GM19467 (cell line): Measurements from ENCODE around the gene STEAP3.
"Not testable (repeated sequence)": the region's sequence is repeated elsewhere in the genome, so short reads cannot be mapped to it uniquely, and the experiment has no call there.

Source experiments
- ATAC-seq: cut with Tn5 transposase; IDR thresholded peaks from one replicate; pipeline ENCODE4 v1.9.1; 2021; ENCODE audit warnings: mild to moderate bottlenecking, moderate library complexity; ENCODE audit not compliant: unreplicated experiment

The STEAP3 gene

DNA sequence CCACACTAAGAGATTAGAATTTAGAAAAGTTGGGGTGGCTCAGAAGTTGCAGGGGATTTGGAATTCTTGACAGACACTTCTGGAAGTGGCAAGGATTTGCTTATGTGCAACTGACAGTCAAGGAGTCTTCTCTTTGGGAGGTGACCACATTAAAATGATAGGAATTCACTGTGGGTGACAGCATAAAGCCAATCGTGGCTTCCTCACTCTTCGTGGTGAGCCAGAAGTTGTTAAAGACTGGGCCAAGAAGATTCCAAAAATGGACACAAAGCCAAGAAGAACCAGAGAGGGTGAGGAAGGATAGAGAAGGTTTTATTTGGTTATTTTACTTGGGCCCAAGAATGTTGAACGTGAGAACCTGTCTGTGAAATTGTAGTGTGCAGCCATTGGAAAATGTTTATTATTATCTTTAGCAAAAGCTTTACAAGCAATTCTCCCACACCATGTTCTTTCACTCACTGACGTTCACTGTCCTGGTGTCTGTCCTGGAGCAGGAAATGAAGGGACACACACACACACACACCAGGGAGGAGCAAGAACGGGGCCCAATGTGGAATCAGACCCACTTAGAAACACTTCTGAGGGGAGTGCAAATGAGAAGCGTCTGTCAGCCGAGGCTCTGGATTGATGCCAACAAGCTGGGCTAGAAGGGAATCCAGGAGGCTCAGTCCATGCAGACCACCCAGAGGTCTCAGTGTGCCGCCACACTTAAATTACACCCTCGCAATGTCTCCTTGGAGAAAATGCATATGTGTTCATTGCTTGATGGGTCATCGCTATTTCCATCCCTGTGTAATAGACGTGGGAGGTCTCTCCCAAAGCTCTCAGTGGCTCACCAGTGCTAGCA, 37.2 kb downstream of the STEAP3 start:
- no peak for ATAC-seq

- no peak for ATAC-seq
These were observed 38.0 kb downstream of the STEAP3 start for GRCh38 chr2:119261493-119262225.

GRCh38 chr2:119263025-119263424, 39.4 kb downstream of the STEAP3 start:
- no peak for ATAC-seq

GRCh38 chr2:119263656-119264055, 40.0 kb downstream of the STEAP3 start:
- no peak for ATAC-seq

GRCh38 chr2:119264781-119265692, 41.4 kb downstream of the STEAP3 start:
- peak; percentile 93 for ATAC-seq

DNA sequence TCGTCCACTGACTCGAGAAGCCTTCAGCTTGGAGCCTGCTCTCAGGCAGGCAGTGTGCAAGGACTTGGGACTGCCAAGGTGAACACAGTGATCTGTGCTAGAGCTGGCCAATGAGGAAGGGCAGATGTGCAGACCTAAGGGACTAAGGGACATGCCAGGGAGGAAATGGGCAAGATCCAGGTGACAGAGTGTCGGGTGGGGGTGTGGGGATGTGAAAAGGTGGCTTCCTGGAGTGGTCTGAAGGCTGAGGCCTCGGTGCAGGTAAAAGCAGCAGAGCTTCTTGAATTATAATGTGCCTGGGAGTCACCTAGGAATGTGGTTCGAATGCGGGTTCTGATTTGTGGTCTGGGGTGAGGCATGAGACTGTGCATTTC, 42.0 kb downstream of the STEAP3 start:
- ATAC-seq = no peak

DNA sequence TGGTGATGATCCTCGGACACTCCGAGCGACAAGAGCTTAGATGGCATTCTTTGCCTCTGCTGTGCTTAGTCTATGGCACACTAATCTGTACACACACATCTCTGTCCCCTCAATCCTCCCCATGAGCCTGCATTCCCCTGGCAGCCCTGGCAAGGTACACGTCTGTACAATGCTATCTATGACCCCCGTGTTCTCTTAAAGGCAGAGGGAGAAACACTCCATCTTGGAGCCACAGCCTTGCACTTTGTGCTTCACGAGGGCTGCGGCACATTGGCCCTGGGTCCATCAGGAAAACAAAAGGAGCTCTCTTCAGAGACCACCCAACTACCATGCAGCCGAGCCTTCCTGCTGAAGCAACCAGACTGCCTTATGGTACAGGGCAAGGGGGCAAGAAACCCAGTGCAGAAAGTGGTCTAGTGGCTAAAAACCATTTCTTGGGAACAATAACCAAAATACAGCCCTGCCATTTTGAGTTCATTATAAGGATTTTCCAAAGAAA, 42.5 kb downstream of the STEAP3 start:
- ATAC-seq = no peak

DNA sequence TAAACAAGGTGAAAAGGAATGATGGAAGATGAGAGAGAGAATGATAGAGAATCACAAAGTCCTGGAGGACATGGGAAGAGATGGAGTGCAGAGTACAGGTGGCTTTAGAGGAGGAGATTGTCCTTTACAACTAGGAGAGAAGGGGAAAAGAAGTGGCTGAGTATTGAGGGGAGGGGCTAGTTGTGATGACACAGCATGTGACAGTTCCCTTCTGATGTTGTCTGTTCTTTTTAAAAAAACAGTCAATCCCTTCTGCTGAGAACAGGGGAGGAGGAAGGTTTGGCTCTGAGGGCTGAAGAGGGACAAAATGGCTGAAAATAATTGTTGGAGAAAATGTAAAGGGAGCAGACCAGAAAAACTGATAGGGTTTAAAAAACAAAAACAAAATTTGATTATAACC, 44.0 kb downstream of the STEAP3 start:
- ATAC-seq = no peak

DNA sequence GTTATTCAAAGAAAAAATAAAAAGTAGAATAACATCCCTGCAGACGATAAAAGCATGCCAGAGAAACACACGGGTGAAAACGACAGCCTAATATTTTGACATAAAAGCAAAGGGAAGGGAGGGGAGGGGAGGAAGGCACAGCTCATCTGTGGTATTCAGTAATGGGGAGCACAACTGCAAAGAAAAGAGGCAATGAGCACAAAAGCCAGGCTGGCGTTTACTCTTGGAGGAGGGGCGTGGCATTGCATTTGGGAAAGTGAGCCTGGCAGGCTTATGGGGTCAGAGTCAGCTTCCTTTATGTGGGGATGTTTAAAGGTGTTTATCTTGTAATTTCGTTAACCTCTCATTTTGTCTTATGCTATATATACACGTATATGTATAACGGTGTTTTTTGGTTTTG, 53.2 kb downstream of the STEAP3 start:
- no peak for ATAC-seq

- ATAC-seq = not testable (repeated sequence)
These were observed 54.8 kb downstream of the STEAP3 start for GRCh38 chr2:119278385-119278784.

DNA sequence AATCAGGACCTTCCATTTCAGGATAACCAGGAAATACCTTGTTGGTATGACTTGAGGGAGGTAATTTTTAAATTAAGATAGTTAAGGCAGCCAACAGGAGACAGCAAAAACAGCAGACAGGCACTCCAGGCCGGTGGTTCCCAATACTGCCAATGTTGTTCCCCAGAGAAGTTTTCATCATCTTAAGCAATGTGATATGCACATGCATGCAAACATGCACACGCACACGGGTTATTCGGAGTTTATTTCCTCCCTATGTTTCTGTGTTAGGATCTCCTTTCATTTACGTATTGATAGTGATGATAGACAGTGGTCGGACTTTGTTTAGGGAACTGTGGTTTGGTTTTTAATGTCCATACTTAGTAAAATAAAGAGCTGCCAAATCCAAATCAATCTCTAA, 55.3 kb downstream of the STEAP3 start:
- no peak for ATAC-seq

DNA sequence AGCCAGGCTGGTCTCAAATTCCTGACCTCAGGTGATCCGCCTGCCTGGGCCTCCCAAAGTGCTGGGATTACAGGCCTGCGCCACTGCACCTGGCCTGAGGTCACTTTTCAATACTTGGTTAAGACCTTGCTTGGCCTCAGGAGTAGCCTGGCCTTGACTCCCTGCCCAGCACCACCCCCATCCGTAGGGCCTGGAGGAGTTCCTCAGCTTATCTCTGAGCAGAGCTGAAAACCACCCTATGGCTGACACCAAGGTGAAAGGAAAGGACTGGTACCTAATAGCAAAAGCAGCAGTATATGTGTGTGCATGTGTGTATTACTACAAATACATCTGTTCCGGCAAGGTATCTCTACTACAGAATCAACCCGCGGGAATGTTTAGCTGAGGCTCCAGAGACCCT, 56.0 kb downstream of the STEAP3 start:
- ATAC-seq = no peak

DNA sequence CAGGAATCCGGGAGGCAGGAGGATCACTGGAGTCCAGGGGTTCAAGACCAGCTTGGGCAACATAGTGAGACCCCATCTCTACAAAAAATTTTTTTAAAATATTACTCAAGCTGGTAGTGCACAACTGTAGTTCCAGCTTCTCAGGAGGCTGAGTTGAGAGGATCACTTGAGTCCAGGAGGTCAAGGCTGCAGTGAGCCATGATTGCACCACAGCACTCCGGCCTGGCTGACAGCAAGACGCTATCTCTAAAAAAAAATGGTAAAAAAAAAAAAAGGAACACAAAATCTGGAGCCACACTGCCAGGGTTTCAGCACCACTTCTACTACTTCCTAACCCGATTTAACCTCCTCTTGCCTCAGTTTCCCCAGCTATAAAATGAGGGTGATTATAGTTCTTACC, 57.0 kb downstream of the STEAP3 start:
- no peak for ATAC-seq

- ATAC-seq = no peak
These were observed 58.7 kb downstream of the STEAP3 start for GRCh38 chr2:119282146-119282995.

- ATAC-seq = no peak
These were observed 59.4 kb downstream of the STEAP3 start for GRCh38 chr2:119282996-119283511.

DNA sequence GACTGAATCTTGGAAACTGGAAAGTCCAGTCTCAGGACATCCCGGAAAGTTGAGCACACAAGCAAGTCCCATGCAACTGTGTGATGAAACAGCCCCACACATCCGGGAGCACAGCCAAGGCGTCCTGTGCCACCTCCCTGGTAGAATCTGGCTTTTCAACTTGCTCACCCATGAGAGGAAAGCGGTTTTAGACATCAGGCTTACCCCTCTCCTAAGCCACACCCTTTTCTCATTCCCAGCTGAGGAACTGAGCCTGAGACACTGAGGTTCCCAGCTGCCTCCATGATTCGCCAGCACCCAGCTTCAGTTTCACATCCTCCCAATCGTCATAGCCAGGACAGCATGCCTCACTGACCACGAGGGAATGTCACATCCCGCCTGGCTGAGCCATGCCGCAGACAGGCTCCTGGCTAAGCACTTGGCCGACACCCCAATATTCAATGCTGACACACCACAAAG, 60.3 kb downstream of the STEAP3 start:
- no peak for ATAC-seq

DNA sequence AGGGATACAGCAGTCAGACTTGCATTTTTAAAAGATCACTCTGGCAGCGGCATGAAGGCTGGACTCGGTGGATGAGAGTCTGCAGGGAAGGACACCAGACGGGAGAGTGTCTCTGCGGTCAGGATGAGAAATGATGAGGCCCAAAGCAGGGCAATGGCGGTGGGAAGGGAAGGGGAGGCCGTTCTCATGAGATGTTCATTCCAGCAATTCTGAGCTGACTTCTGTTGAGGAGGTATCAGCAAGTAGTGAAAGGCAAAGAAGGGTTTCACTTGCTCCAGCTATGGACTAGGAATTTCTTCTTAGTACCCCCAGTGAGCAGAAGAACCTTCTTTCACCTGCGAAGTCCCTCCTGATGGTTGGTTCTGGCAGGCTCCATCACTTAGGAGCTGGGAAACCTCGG, 63.0 kb downstream of the STEAP3 start:
- ATAC-seq = no peak

DNA sequence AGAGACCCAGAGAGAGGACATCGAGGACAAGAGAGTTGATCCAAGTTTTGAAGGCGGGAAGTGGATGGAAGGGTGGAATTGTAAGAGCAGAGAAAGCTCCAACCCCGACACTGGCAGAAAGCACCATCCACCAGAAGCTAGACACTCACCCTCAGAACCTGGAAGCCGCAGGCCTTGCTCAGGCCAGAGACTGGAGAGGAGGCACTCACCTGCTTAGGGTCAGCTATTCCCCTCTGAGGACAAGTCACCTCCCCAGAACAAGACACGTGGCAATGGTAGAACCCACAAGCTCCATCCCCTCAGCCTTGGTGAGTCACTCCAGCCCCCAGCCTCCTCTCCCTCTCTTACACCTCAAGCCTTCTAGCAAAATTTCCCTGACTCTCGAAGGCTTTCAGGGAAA, 64.9 kb downstream of the STEAP3 start:
- no peak for ATAC-seq

- no peak for ATAC-seq
These were observed 65.5 kb downstream of the STEAP3 start for GRCh38 chr2:119289093-119289492.

- ATAC-seq = no peak
These were observed 66.0 kb downstream of the STEAP3 start for GRCh38 chr2:119289642-119290041.
